Stomach smooth muscle (tissue), 2 donors: Measurements from ENCODE around the gene VMAC.

Experiments
- H3K27ac ChIP-seq: one replicate; pipeline ENCODE4 v1.7.0; 2013; ENCODE audit warnings: mild to moderate bottlenecking, low read length, inconsistent platforms
- H3K27me3 ChIP-seq, 2 donors: one replicate each; pipeline ENCODE4 v1.7.0; 2013; ENCODE audit warnings: low read length in 2 of 2; ENCODE audit not compliant: insufficient read depth in 2 of 2, control insufficient read depth in 1 of 2
- H3K36me3 ChIP-seq, 2 donors: one replicate each; pipeline ENCODE4 v1.7.0; 2013; ENCODE audit warnings: low read length in 2 of 2; ENCODE audit not compliant: control insufficient read depth in 2 of 2, insufficient read depth in 2 of 2
- H3K4me1 ChIP-seq: one replicate; pipeline ENCODE4 v1.7.0; 2013; ENCODE audit warnings: low read length; ENCODE audit not compliant: control insufficient read depth, insufficient read depth
- H3K4me3 ChIP-seq, 2 donors: one replicate each; pipeline ENCODE4 v1.7.0; 2013; ENCODE audit warnings: low read length in 2 of 2
- H3K9ac ChIP-seq, 2 donors: one replicate each; pipeline ENCODE4 v1.7.0; 2013; ENCODE audit warnings: low read length in 2 of 2, mild to moderate bottlenecking in 1 of 2
- H3K9me3 ChIP-seq, 2 donors: one replicate each; pipeline ENCODE4 v1.7.0; 2013; ENCODE audit warnings: low read length in 2 of 2; ENCODE audit not compliant: control insufficient read depth in 2 of 2
- donor health status: healthy.
- donor health status: Pancreatic carcinoma.

Gene VMAC

DNA sequence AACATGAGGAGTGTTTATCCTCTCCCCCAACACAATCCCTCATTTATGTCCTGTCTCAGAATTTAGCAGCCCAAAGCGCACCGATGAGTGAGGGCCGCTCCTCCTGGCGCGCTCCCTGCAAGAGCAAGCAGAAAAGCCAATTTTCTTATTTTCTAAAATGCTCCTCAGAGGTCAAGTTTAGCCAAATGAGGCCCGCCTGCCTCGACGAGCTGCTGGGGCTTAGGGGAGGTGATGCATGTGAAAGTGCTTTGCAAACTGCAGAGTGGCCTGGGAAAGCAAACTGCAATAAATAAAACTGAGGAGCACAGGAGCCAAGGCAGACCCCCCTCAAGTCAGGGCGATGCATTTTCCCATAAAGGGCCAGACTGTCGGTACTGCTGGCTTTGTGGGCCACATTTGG is 38.4 kb downstream of the VMAC start:
- H3K9me3 ChIP-seq: no peaks in the 10 kb centered on the region
- H3K9ac ChIP-seq: no peak overlapping the region
- peaks cover 71% of the 10 kb centered on the region for H3K4me1 ChIP-seq
- peak overlapping the region; percentile 69 for H3K27ac ChIP-seq
- H3K27me3 ChIP-seq: no peaks in the 10 kb centered on the region
- no peak overlapping the region for H3K4me3 ChIP-seq
- H3K36me3 ChIP-seq: peaks cover 11 to 20% of the 10 kb centered on the region in 2 donors

DNA sequence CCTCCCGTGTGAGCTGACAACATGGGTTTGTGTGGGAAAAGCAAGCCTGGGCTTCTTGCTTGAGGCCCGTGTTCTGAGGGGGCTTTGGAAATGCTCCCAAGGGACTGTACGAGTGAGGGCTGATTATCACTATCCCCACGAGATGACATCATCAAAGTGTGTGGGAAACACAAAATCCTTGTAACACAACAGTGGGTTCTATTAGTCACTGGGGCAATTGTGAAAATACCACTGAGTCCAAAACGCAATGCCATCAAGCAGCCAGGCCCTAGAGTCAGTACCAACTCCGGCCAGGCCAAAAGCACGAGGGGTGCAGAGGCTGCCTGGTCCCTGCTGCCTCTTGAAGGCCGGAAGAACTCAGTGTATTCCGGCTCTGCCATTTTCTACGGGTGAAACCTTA is 39.0 kb downstream of the VMAC start:
- H3K4me3 ChIP-seq: no peak overlapping the region
- no peaks in the 10 kb centered on the region for H3K27me3 ChIP-seq
- peak overlapping the region in 1 of 2 donors; percentile 38 for H3K9ac ChIP-seq
- H3K27ac ChIP-seq: peak overlapping the region; percentile 69
- H3K9me3 ChIP-seq: no peaks in the 10 kb centered on the region
- peaks cover 75% of the 10 kb centered on the region for H3K4me1 ChIP-seq
- peaks cover 11 to 20% of the 10 kb centered on the region in 2 donors for H3K36me3 ChIP-seq

DNA sequence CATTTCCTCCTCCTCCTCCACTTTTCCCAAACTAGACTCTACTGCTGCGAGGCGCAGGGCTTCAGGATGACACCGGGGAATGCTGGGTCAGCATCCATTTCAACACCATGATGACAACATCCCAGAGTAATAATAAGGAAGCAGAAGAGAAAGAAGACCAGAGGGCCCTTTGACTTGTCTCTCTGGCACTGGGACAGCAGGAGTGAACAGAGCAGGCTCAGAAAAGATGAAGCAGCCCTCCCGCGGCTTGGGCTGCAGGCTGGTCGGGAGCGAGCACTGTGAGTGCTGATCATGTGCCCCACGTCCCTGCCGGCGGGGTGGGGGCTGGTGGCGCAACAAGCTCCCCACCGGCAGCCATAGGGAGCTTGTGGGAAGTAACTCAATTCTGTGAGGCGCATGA is 42.8 kb downstream of the VMAC start:
- H3K27ac ChIP-seq: peak overlapping the region; percentile 88
- H3K27me3 ChIP-seq: no peaks in the 10 kb centered on the region
- H3K36me3 ChIP-seq: no peaks in the 10 kb centered on the region
- no peaks in the 10 kb centered on the region for H3K9me3 ChIP-seq
- peak overlapping the region in 1 of 2 donors; percentile 47 for H3K4me3 ChIP-seq
- peak overlapping the region; percentile 36 to 58 for H3K9ac ChIP-seq
- H3K4me1 ChIP-seq: peaks cover 87% of the 10 kb centered on the region

GRCh38 chr19:5948752-5949564 is 44.3 kb downstream of the VMAC start:
- Histone ChIP-seq H3K4me3 (peak overlapping the region in 1 of 2 donors; percentile 44), H3K9ac (peak overlapping the region; percentile 29 to 36), H3K4me1 (peaks cover 88% of the 10 kb centered on the region), H3K36me3 (no peaks in the 10 kb centered on the region), H3K27ac (peak overlapping the region; percentile 88), H3K27me3 (no peaks in the 10 kb centered on the region), H3K9me3 (no peaks in the 10 kb centered on the region)

DNA sequence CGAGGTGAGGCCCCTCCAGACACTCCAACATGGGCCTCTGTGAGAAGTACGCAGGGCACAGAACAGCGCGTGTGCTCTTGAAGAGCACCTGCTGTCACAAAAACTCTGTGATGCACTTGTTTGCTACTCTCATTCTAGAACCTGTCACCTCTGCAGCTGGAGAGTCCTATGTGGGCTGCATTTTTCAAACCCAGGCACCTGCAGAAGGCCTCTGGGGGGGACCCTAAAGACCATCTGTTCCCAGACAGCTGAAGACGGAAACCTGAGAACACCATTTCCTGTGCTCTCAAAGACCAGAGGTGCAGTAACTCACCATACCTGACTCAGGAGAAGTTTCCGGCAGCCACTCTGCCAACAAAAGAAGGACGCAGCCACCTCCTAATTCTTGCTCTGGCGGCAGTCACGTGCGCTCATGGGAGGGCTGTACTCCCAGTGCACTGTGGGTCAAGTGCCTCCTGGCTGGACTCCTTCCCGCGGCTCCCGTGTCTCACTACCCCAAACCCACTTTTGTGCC is 45.2 kb downstream of the VMAC start:
- H3K36me3 ChIP-seq: no peaks in the 10 kb centered on the region
- H3K4me1 ChIP-seq: peaks cover 88% of the 10 kb centered on the region
- H3K27ac ChIP-seq: peak overlapping the region; percentile 88
- H3K9me3 ChIP-seq: no peaks in the 10 kb centered on the region
- no peaks in the 10 kb centered on the region for H3K27me3 ChIP-seq
- peak overlapping the region; percentile 29 to 36 for H3K9ac ChIP-seq
- peak overlapping the region; percentile 5 to 29 for H3K4me3 ChIP-seq

DNA sequence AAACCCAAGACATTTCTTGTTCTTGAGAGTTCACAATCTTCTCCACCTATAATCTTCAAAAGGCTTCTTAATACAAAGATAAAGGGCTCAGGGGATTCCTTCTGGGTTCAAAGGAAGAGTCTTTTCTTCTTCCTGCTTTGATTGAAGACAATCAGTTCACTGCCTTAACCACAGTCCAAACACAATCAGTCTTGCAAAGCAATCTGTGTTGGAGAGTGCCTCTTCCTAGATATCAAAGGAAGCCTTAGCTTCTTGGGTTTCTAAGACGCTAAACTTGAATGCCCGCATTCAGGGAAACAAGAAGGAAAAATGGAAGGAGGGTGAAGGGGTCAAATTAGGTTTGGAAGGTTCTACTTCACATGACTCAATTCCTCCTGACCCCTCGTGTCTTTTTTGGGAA is 46.1 kb downstream of the VMAC start:
- Histone ChIP-seq H3K4me3 (peak overlapping the region; percentile 14 to 49), H3K27me3 (no peaks in the 10 kb centered on the region), H3K9me3 (no peaks in the 10 kb centered on the region), H3K27ac (peak overlapping the region; percentile 88), H3K36me3 (no peaks in the 10 kb centered on the region), H3K9ac (peak overlapping the region in 1 of 2 donors; percentile 22), H3K4me1 (peaks cover 96% of the 10 kb centered on the region)

- Histone ChIP-seq H3K9me3 (no peaks in the 10 kb centered on the region), H3K27me3 (no peaks in the 10 kb centered on the region), H3K4me1 (peaks cover 96% of the 10 kb centered on the region), H3K27ac (peak overlapping the region; percentile 89), H3K9ac (peak overlapping the region in 1 of 2 donors; percentile 60), H3K36me3 (no peaks in the 10 kb centered on the region), H3K4me3 (peak overlapping the region; percentile 14 to 49)
Observed at GRCh38 chr19:5951338-5951861, 46.7 kb downstream of the VMAC start.

GRCh38 chr19:5952193-5953029 is 47.7 kb downstream of the VMAC start:
- Histone ChIP-seq H3K4me1 (peaks cover 95% of the 10 kb centered on the region), H3K9ac (peak overlapping the region; percentile 29 to 60), H3K36me3 (no peaks in the 10 kb centered on the region), H3K27ac (peak overlapping the region; percentile 89), H3K4me3 (peak overlapping the region; percentile 40 to 49), H3K27me3 (no peaks in the 10 kb centered on the region), H3K9me3 (no peaks in the 10 kb centered on the region)

DNA sequence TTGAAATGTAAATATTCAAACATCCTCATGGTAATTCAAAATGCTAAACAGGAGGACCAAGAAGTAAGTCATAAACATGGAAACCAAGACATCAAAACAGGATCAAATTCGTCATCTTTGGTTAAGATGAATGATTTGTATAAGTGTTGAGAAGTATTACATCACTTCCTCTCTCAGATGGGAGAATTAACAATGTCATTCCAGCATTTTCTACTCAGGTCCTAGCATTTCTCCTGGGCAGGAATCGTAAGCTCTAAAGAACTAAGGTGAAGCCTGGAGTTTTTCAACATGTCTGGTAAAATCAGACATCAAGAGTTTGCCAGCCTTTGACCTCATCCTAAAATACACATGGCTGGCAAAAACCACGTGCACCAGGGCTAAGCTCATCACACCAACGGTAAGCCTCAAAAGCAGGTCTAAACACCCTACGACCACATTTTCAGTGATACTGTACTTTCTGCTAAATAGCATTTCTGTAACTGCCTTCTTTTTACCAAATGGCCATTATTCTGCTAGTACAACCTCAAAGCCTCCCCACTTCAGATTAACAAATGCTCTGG is 48.4 kb downstream of the VMAC start:
- peak overlapping the region in 1 of 2 donors; percentile 70 for H3K9ac ChIP-seq
- no peaks in the 10 kb centered on the region for H3K36me3 ChIP-seq
- H3K9me3 ChIP-seq: no peaks in the 10 kb centered on the region
- no peaks in the 10 kb centered on the region for H3K27me3 ChIP-seq
- peak overlapping the region in 1 of 2 donors; percentile 55 for H3K4me3 ChIP-seq
- H3K27ac ChIP-seq: peak overlapping the region; percentile 89
- peaks cover 89% of the 10 kb centered on the region for H3K4me1 ChIP-seq

DNA sequence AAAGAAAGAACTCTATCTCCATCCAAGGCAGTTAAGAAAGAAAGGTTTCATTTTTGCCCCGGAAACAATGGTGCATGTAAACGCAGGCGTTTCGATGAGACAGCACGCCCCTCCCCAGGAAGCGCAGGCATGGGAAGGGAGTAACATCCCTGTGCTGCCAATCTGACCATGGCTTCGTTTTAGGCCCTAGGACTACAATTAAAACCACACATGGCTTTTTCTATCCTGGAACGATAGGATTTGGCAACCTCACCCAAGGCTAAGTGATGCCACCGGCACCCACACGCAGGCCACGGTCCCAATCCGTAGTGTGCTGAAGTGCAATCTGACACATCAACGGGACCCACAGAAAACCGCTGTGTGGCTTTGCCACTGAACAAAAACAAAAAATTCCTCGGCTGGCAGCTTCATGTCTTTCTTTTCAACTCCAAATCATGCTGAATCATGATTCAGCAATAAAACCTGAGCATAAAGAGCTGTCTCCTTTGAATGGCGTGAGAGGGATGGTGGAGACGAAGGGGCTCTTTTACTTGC is 49.1 kb downstream of the VMAC start:
- Histone ChIP-seq H3K36me3 (no peaks in the 10 kb centered on the region), H3K27ac (peak overlapping the region; percentile 89), H3K4me3 (peak overlapping the region; percentile 36 to 55), H3K9me3 (no peaks in the 10 kb centered on the region), H3K27me3 (no peaks in the 10 kb centered on the region), H3K9ac (peak overlapping the region; percentile 47 to 70), H3K4me1 (peaks cover 86% of the 10 kb centered on the region)
